NCI-H2107 treated with DMSO at 0.1 percent for 48 hours (cell line): ENCODE data around the gene ZNF232.
"Not testable (repeated sequence)": the region's sequence is repeated elsewhere in the genome, so short reads cannot be mapped to it uniquely, and the experiment has no call there.

Experiments
- DNase-seq: peaks from one replicate; lab custom pipeline; 2025; ENCODE audit not compliant: unreplicated experiment; lab: John Stamatoyannopoulos, UW

ZNF232 gene

GRCh38 chr17:5130261-5130660 lies 18.6 kb upstream of the ZNF232 start:
- not testable (repeated sequence) for DNase-seq

- DNase-seq: not testable (repeated sequence)
Observed at GRCh38 chr17:5129770-5130169, 18.1 kb upstream of the ZNF232 start.

GRCh38 chr17:5128905-5129535 lies 17.3 kb upstream of the ZNF232 start:
- no peak for DNase-seq

- DNase-seq: not testable (repeated sequence)
Observed at GRCh38 chr17:5128387-5128786, 16.7 kb upstream of the ZNF232 start.

GRCh38 chr17:5127910-5128309 lies 16.2 kb upstream of the ZNF232 start:
- no peak for DNase-seq

- DNase-seq: no peak
Observed at GRCh38 chr17:5126719-5127488, 15.2 kb upstream of the ZNF232 start.

- not testable (repeated sequence) for DNase-seq
Observed at GRCh38 chr17:5124896-5125295, 13.2 kb upstream of the ZNF232 start.

GRCh38 chr17:5124125-5124760 lies 12.6 kb upstream of the ZNF232 start:
- not testable (repeated sequence) for DNase-seq

GRCh38 chr17:5123343-5124124 lies 11.9 kb upstream of the ZNF232 start:
- DNase-seq: no peak

- no peak for DNase-seq
Observed at GRCh38 chr17:5122586-5123342, 11.1 kb upstream of the ZNF232 start.

- not testable (repeated sequence) for DNase-seq
Observed at GRCh38 chr17:5122056-5122455, 10.4 kb upstream of the ZNF232 start.

- DNase-seq: no peak
Observed at GRCh38 chr17:5121186-5121841, 9.6 kb upstream of the ZNF232 start.

- DNase-seq: not testable (repeated sequence)
Observed at GRCh38 chr17:5120436-5121185, 8.9 kb upstream of the ZNF232 start.

- DNase-seq: no peak
Observed at GRCh38 chr17:5120036-5120435, 8.4 kb upstream of the ZNF232 start.

GRCh38 chr17:5118219-5118618 lies 6.5 kb upstream of the ZNF232 start:
- DNase-seq: no peak

GRCh38 chr17:5115673-5116651 lies 4.3 kb upstream of the ZNF232 start, which contains the start of gene USP6:
USP6 (plus strand) TSS chr17:5116032; CDS start chr17:5130368, 14,336 bp downstream.
- DNase-seq: no peak

- no peak for DNase-seq
Observed at GRCh38 chr17:5110816-5111215, 862 bp downstream of the ZNF232 start.

GRCh38 chr17:5100832-5101231 lies 10.8 kb downstream of the ZNF232 start:
- no peak for DNase-seq
